Gastrocnemius medialis (tissue), 4 donors: ENCODE measurements around the gene MKKS.

Source experiments
- POLR2A ChIP-seq, 2 donors: fragments of 450-650 bp; IDR thresholded peaks; one replicate each; pipeline ENCODE4 v1.6.1; 2017; ENCODE audit warnings: antibody characterized with exemption in 2 of 2, mild to moderate bottlenecking in 2 of 2, moderate library complexity in 2 of 2
- TF ChIP-seq, protein P1 (sequence below), 5 experiments: fragments of 450-650 bp in 3 of 5; fragments of 200-600 bp in 2 of 5; sonication (generic) in 2 of 5; IDR thresholded peaks in 4 of 5; conservative IDR thresholded peaks in 1 of 5; 1 replicate in 4 of 5; 2 replicates in 1 of 5; pipeline ENCODE4 v1.5.1; 2016 to 2019; ENCODE audit warnings: antibody characterized with exemption in 5 of 5, mild to moderate bottlenecking in 3 of 5, moderate library complexity in 3 of 5

DNA sequence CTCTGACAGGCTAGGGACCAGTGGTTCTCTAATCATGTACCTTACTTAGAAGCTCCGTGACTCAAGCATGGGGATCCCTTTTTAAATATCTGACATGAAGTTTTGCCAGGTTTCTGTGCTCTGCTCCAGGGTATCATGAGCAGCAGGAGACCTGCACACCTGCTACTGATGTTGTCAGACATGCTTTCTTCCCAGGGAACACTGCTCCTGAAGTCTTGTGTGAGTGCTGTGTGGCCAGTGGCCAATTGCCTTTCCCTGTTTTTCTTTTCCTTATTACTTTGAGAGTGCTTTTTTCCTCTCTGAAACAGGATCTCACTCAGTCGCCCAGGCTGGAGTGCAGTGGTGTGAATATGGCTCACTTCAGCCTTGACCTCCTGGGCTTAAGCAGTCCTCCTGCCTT, 27.5 kb upstream of the MKKS start:
- no peak for TF ChIP-seq POLR2A (IDR thresholded peaks at IDR 0.05)
- TF ChIP-seq, protein P1, sequence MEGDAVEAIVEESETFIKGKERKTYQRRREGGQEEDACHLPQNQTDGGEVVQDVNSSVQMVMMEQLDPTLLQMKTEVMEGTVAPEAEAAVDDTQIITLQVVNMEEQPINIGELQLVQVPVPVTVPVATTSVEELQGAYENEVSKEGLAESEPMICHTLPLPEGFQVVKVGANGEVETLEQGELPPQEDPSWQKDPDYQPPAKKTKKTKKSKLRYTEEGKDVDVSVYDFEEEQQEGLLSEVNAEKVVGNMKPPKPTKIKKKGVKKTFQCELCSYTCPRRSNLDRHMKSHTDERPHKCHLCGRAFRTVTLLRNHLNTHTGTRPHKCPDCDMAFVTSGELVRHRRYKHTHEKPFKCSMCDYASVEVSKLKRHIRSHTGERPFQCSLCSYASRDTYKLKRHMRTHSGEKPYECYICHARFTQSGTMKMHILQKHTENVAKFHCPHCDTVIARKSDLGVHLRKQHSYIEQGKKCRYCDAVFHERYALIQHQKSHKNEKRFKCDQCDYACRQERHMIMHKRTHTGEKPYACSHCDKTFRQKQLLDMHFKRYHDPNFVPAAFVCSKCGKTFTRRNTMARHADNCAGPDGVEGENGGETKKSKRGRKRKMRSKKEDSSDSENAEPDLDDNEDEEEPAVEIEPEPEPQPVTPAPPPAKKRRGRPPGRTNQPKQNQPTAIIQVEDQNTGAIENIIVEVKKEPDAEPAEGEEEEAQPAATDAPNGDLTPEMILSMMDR (IDR thresholded peaks at IDR 0.05 in 4 of 5, conservative IDR thresholded peaks at IDR 0.05 in 1 of 5): no peak
